ENCODE results near the gene GNPTAB. TPM values are rescaled to one million over a fixed set of nuclear protein-coding genes. Genes with fewer than 3 reads are reported as not detected.
"Not testable (repeated sequence)": the region's sequence is repeated elsewhere in the genome, so short reads cannot be mapped to it uniquely, and the experiment has no call there.

Gene GNPTAB
- 28.2 and 37.3 TPM in 2 replicates for total RNA-seq

DNA sequence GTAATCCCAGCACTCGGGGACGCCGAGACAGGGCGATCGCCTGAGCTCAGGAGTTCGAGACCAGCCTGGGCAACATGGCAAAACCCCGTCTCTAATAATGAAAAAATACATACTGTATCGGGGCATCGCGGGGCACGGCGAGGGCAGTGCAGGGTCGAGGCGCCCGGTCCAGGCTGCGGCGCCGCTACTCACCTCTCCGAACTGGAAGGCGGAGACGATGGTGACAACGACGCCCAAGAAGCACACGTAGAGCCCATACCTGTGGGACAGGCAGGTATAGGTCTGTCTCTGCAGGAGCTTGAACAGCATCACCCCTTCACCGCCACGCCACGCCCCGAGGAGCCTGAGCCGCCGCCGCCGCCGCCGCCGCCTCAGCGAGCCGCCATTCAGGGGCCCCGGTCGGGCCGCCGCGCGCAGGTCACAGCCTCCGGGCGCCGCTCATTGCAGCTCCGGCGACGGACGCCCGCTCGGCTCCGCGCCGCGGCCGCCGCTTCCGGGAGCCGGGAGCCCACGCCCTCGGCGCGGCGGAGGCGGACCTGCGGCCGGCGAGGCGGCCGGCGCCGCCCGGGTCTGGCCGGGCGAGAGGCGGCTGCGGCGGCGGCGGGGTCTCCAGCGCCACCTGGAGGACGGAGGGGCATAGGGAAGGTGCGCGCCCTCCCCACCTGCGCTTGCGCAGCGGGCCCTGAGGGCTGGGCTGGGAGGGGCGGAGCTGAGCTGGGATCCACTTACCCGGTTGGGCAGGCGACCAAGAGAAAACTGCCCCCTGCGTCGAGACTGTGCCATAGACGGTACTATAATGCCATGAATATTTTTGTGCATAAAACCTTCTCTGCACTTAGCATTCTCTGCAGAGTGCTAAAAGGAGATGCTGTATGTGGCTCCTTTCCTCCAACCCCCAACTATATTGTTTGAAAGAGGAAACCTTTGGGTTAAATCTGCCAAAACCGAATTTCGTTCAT lies at the start of gene GNPTAB:
Gene GNPTAB, minus strand, starts transcription at position 593 of the 959 bp plus-strand sequence. Its CDS starts 284 bp downstream, at position 309.
- DNase-seq, result peak; percentile 96

DNA sequence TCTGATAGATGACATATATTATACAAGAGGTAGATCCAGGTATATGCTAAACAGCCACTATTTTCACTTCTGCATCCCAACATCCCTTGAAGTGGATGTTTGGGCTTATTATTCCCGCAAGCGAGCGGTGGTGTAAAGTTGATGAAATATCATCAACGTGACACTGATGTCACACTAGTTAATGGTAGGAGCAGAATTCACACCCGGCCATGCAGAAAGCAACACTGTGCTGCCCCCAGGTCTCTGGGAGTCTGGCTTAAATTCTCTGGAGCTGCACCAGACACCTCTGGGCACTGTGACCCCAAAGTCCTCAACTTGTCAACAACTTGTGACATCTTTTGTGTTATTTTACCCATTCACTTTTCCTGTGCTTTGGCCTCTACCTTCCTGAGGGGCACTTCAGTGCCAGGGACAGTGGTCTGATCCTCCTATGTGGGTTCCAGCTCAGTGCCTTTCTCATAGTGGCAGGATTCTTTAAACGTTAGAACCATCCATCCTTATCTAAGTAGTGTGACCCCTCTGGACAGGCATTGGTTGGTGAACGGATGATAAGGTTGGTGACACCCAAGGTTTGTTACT lies 47.6 kb upstream of the GNPTAB start:
- peak; percentile 40 for DNase-seq

DNA sequence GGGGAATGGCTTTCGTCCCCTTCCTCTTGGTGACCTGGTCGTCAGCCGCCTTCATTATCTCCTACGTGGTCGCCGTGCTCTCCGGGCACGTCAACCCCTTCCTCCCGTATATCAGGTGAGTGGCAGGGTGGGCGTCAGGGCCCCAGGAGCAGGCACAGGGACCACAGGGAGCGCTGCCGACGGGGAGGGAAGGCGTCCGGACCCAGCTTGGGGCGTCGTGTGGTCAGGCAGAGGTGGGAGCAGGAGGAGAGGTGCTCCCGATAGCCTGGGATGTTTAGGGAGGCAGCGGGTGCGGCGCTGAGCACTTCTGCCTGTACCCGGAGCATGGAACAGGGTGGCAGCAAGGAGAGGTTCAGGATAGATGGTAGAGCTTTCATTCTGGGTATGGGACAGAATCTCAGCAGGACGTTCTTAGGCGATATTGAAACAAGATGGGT lies 47.1 kb upstream of the GNPTAB start:
- peak; percentile 57 for DNase-seq

DNA sequence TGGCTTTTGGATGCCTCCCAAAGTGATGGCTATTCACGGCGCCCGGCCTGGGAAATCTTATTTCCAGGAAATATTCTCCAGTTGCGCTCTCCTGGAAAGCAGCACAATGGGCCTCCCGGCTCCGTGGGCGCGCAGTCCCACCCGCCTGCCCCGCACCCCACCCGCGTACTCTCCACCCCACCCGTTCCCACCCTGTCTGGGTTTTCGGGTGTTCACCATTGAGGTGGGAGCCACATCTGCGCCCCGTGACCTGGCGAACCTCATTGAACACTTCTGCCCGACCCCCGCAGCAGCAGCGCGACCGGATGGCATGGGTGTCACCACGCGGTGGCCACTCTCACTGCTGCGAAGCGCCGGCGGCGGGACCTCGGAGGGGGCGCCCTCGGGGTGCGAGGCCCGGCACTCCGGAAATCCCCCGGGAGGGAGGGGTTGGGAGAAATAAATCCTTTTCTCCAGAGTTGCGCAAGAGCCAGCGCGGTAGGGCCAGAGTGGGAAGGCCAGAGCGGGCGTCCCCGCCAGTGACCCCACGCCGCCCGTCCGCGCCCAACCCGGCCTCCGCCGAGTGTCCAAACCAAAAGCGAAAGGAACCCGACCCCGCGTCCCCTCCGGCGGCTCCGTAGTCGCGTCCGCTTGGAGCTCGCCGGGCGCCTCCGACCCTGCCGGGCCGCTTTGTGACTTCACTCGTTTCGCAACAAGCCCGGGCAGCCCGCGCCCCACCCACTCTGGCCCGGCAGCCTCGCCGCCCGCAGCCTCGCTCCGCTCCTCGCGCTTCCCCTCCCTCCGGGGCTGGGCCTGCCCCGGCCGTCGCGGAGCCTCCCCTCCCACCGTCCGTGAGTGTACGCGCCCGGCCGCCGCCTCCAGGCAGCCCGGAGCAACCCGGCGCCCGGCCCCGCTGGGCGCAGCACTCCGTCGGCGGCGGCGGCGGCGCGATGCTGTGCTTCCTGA lies 46.4 kb upstream of the GNPTAB start, which contains the start of gene DRAM1:
Gene DRAM1, plus strand, starts transcription at position 720 of the 945 bp plus-strand sequence. Its CDS starts 210 bp downstream, at position 930.
- peak; percentile 90 for DNase-seq

DNA sequence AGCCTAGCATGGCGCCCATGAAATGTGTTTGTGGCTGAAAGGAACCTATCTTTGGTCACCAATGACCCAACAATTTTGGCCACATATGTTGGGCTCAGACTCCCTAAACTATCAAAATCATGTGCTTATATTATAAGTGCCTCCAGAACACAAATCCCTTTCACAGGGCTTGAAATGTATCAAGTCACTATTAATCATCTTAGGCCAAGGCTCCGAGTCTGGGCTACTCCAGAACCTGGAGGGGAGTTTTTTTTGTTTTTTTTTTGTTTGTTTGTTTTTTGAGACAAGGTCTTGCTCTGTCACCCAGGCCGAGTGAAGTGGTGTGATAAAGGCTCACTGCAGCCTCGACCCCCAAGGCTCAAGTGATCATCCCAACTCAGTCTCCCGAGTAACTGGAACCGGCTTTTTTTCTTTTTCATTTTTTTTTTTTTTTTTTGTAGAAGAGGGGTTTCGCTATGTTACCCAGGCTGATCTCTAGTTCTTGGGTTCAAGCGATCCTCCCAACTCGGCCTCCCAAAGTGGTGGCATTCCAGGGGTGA lies 45.6 kb upstream of the GNPTAB start:
- peak; percentile 39 for DNase-seq

DNA sequence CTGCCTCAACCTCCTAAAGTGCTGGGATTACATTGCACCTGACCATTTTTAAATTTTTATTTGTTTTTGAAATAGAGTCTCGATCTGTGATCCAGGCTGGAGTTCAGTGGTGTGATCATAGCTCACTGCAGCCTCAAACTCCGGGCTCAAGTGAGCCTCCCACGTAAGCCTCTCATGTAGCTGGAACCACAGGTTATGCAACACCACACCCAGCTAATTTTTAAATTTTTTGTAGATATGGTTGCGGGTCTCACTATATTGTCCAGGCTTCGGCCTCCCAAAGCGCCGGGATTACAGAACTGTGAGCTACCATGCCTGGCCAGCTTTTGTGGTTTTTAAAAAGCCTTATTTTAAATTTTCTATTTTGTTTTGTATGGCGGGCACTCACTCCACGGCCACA lies 44.4 kb upstream of the GNPTAB start:
- peak; percentile 22 for DNase-seq

DNA sequence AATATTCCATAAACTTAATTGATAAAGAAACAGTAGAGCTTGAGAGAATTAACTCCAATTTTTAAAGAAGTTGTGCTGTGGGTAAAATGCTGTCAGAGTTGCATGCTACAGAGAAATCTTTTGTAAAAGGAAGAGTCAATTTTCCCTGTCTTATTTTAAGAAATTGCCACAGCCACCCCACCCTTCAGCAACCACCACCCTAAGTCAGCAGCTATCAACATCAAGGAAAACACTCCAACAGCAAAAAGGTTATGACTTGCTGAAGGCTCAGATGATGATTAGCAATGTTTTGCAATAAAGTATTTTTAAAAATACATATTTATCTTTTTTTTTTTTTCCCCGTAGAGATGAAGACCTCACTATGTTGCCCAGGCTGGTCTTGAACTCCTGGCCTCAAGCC lies 40.2 kb upstream of the GNPTAB start:
- DNase-seq, result no peak

DNA sequence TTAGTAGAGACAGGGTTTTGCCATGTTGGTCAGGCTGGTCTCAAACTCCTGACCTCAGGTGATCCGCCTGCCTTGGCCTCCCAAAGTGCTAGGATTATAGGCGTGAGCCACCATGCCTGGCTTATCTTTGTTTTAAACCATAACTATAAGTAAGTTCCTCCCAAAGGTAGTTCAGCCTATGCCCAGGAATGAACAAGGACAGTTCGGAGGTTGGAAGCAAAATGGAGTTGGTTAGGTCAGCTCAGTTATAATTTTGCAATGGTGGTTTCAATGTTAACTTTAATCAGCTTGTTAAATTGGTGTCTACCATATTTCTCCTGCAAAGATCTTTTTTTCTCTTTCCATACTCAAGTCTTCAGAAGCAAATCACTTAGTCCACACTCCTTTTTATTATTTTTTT lies 36.9 kb upstream of the GNPTAB start:
- DNase-seq, result not testable (repeated sequence)

DNA sequence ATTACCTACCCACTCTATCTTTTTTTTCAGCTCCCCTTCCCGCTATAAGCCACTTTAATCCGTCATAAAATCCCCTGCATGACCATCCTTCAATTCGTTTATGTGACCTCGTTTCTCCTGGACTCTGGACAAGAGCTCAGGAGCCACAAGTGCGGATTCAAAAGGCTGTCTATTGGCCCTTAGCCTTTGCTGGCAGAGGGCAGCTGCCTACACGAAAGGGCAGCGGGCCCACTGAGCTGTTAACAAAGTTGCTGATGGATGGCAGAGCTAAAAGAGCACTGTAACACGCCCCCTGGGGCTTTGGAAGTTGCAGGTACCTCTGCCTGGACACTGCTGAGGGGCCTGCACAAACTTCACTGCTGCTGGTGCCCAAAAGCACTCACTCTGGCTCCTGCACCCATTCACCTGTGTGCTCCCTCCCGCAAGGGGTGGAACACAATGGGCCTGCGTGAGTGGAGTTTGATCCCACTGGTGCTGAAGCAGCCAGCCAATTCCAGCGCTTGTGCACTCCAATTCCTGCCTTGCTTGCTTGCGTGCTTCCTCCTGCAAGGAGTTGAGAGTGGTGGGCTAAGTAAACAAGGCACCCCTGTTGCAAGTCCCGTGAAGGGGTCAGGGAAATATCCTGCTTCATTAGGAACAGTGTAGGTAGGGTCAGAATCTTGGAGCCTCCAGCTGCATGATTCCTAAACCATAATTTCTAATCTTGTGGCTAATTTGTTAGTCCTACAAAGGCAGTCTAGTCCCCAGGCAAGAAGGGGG lies 36.0 kb upstream of the GNPTAB start:
- DNase-seq, result no peak

DNA sequence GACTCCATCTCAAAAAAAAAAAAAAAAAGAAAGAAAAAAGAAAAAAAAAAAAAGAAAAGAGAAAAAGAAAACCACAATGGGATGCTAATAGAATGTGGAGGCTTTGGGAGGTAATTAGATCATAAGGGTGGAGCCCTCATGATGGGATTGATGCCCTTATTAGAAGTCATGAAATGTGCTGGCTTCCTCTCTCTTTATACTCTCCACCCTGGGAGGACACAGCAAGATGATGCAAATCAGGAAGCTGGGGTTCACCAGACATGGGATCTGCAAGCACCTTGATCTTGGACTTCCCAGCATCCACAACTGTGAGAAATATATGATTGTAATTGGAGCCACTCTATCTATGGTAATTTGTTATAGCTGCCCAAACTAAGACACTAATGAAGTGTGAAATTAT lies 33.2 kb upstream of the GNPTAB start:
- DNase-seq, result no peak

DNA sequence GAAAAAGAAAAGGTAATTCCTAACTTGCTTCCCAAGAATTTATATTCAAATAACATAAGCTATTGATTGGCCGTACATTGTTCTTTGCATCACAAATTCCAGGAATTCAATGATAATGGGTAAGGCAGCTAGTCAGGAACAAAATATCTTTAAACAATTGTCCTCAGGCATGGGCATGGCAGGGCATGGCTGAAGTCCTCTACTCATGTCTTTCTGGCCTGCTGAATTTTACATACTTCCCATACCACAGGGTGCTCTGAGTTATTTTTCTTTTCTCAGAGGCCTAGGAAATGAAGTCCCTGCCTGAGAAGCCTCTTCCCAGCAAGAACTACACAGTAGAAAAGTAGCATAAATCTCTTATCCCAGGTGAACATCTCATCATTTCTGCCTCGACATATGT lies 31.5 kb upstream of the GNPTAB start:
- no peak for DNase-seq

DNA sequence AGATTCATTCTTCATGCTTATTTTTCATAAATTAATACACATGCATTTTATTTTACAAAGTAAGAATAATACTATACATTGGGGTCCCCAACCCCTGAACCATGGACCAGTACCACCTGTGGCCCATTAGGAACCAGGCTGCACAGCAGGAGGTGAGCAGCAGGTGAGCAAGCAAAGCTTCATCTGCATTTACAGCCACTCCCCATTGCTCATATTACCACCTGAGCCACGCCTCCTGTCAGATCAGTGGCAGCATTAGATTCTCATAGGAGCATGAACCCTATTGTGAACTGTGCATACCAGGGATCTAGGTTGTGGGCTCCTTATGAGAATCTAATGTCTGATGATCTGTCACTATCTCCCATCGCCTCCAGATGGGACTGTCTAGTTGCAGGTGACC lies 30.9 kb upstream of the GNPTAB start:
- not testable (repeated sequence) for DNase-seq

DNA sequence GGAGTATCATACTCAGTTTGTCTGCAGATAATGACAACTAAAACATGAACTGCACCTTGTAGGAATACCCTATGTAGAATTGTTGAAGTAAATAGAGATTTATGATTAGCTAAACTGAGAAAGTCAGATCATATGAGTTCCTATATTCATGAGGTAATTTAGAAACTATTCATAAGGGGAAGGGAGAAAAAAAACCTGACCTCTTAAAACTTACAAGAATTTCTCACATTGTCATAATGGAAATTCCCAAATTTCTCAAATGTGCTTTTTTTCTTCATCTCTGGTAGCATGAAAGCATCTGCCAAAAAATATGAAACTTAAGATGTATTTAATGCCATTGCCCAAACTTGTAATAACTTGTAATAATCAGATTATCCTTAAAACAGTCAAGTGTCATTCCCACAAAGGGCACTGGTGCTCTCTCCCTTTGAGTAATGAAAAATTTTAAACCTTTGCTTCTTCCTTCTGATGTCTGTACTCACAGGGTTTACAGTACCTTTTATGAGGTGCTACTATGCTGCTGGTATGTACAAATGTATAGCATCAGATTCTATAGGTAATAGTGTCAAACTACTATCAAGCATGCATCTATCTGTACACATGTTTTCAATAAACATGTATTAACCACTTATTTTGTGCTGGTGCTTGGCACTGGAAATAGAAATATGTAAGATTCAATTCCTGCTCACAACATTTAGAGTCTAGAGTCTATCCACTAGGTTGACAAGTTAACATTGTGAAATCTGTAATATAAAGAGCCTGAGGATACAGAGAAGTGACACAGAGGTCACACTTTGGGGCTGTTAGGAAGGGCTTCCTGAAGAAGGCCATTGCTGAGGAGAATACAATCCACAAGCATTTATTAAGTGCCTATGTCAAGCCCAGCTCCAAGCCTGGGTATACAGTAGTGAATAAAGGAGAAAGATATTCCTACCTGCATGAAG lies 29.2 kb upstream of the GNPTAB start:
- DNase-seq, result no peak

DNA sequence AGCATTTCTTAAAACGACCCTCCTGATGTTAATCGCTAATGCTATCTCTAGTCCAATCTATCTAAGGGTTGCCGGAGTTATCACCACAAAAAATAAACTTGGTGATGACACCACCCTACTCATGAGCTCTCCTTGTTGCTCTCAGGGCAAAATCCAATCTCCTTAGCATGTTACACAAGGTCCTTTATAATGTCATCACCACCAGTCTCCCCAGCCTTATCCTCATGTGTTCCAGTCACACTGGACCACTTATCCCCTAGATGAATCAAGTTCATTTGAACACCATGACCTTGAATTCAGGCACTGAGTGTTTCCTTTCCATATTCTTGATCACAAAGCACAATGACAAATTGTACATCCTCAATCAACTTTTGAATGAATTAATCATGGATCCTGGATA lies 27.6 kb upstream of the GNPTAB start:
- DNase-seq, result no peak

DNA sequence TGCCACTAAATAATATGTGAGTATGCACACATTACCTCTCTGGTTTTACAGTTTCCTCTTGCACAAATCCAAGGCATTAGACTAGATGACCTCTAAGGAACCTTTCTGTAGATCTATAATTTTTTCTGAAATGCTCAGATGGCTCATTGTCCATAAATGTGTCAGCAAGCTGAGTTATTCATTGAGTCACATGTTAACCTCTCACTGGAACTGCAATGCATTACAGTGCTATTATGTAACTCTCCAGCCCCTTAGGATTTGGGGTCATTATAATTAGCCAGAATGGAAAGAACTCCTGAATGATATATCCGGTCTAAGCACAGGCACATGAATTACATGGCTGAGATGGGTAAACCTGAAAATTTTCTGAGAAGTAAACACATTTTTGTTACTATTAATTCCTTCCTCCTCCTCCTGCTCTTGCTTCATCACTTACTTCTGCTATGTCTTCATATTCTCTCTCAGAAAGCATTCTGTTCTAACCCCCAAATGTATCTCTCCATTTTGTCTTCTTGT lies 26.3 kb upstream of the GNPTAB start:
- peak; percentile 75 for DNase-seq

DNA sequence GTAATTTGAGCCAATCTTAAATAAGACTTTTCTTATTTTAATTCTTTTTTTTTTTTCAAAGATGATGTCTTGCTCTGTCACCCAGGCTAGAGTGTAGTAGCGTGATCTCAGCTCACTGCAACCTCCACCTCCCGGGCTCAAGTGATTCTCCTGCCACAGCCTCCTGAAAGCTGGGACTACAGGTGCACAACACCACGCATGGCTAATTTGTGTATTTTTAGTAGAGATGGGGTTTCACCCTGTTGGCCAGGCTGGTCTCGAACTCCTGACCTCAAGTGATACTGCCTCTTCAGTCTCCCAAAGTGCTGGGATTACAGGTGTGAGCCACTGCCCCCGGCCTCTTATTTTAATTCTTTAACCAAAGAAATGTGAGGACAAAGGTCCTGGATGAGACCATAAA lies 25.9 kb upstream of the GNPTAB start:
- not testable (repeated sequence) for DNase-seq

DNA sequence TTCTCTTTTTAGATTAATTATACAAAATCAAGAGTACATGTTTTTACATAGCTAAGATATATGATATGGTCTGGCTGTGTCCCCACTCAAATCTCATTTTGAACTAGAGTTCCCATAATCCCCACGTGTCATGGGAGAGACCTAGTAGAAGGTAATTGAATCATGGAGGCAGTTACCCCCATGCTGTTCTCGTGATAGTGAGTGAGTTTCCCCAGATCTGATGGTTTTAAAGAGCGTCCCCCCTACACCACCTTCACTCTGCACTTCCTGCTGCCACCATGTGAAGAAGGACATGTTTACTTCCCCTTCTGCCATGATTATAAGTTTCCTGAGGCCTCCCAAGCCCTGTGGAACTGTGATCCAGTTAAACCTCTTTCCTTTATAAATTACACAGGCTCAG lies 25.2 kb upstream of the GNPTAB start:
- DNase-seq, result no peak

DNA sequence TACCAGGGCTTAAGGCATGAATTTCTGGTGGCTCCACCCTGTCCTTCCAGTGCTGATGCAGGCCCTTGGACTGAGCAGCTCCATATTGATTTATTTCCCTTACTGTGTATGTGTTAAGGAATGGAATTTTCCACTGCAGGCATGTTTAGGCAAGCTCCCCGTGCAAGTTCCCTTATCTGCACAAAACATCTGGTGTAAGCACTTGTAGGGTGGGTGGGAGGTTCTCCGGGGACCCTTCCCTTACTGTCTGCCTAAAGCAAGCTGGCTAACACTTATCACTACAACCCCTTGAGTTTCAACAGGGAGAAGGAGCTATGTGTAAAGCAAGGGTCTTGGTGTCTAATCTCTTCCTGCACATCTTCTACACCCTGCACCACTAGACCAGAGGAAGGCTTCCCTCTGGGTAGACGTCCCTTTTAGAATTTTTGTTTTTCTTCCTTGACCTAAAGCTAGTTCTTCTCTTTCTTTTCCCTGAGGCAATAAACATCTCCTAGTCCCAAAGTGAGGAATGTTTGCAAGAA lies 24.7 kb upstream of the GNPTAB start:
- peak; percentile 25 for DNase-seq

DNA sequence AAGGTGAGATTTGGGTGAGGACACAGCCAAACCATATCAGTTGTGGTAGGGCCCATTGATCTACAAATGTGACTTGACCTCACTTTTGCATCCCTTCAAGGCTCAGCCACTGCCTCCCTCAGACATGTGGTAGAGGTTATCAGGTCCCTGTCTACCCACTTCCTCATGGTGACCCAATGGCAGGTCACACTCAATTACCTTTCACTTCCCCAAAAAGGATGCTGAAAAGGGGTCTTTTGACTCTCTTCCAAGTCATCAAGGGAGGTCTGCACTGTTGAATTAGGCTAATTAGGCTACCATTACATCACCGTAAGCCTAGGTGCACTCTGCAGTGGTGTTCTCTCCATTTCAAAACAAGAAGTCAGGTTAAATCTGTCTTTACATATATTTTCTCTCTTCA lies 24.0 kb upstream of the GNPTAB start:
- DNase-seq, result no peak

DNA sequence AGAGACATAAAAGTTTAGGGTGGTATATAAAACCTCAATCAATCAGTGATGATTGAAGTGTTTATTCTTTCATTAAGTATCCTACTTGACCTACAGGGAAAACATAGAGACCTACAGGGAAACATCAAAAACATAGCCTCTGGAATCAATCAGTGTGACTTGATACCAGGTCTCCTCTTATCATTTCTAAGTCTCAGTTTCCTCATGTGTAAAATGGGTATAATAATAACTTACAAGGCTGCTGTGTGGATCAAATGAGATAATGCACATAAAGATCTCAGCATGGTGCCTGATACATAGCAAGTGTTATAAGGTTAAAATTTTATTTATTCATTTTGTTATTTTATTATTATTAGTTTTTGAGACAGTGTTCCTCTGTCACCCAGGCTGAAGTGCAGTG lies 22.2 kb upstream of the GNPTAB start:
- no peak for DNase-seq

Measured in dermis blood vessel endothelial cell (primary cell).